ENCODE measurements around the gene DDR2.

The DDR2 gene

GRCh38 chr1:162635418-162635817 lies 3.2 kb downstream of the DDR2 start:
- in situ Hi-C loops (cut with HindIII; ENCODE audit: low pct_unique_long_range_greater_than_20kb, low sequenced_read_pairs): no loop called here

DNA sequence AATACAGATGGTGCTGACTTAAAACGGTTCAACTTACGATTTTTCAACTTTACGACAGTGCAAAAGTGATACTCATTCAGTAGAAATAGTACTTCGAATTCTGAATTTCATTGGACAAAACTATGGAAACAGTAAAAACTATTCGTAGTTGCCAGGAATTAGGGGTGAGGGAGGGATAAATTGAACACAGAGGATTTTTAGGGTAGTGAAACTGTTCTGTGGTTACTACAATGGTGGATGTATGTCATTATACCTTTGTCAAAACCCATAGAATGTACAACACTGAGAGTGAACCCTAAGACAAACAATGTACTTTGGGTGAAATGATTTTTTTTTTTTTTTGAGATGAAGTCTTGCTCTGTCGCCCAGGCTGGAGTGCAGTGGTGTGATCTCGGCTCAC lies 7.5 kb downstream of the DDR2 start:
- TF ChIP-seq JUND (IDR thresholded peaks at IDR 0.05; ENCODE audit: low read depth): no peak
- no peak for DNase-seq (ENCODE audit: low read depth in 1 of 2, low spot score in 1 of 2)
- in situ Hi-C loops (cut with HindIII; ENCODE audit: low pct_unique_long_range_greater_than_20kb, low sequenced_read_pairs): no loop called here

More at GRCh38 chr1:162635418-162635817, 3.2 kb downstream of the DDR2 start:
- TF ChIP-seq JUND (IDR thresholded peaks at IDR 0.05; ENCODE audit: low read depth): no peak
- DNase-seq (ENCODE audit: low read depth in 1 of 2, low spot score in 1 of 2): no peak

GRCh38 chr1:162641114-162641513 lies 8.8 kb downstream of the DDR2 start:
- TF ChIP-seq JUND (IDR thresholded peaks at IDR 0.05; ENCODE audit: low read depth): no peak
- no peak for DNase-seq (ENCODE audit: low read depth in 1 of 2, low spot score in 1 of 2)
- in situ Hi-C loops (cut with HindIII; ENCODE audit: low pct_unique_long_range_greater_than_20kb, low sequenced_read_pairs): no loop called here

GRCh38 chr1:162644986-162645314 lies 12.7 kb downstream of the DDR2 start:
- in situ Hi-C loops (cut with HindIII; ENCODE audit: low pct_unique_long_range_greater_than_20kb, low sequenced_read_pairs): no loop called here
- TF ChIP-seq JUND (IDR thresholded peaks at IDR 0.05; ENCODE audit: low read depth): no peak
- DNase-seq (ENCODE audit: low read depth in 1 of 2, low spot score in 1 of 2): no peak

GRCh38 chr1:162645666-162646065 lies 13.4 kb downstream of the DDR2 start:
- in situ Hi-C loops (cut with HindIII; ENCODE audit: low pct_unique_long_range_greater_than_20kb, low sequenced_read_pairs): no loop called here
- no peak for TF ChIP-seq JUND (IDR thresholded peaks at IDR 0.05; ENCODE audit: low read depth)
- no peak for DNase-seq (ENCODE audit: low read depth in 1 of 2, low spot score in 1 of 2)

- no peak for DNase-seq (ENCODE audit: low read depth in 1 of 2, low spot score in 1 of 2)
- no peak for TF ChIP-seq JUND (IDR thresholded peaks at IDR 0.05; ENCODE audit: low read depth)
- in situ Hi-C loops (cut with HindIII; ENCODE audit: low pct_unique_long_range_greater_than_20kb, low sequenced_read_pairs): no loop called here
Measured at GRCh38 chr1:162649583-162649982, 17.3 kb downstream of the DDR2 start.

- no peak for DNase-seq (ENCODE audit: low read depth in 1 of 2, low spot score in 1 of 2)
- in situ Hi-C loops (cut with HindIII; ENCODE audit: low pct_unique_long_range_greater_than_20kb, low sequenced_read_pairs): no loop called here
- TF ChIP-seq JUND (IDR thresholded peaks at IDR 0.05; ENCODE audit: low read depth): no peak
Measured at GRCh38 chr1:162654915-162655620, 22.8 kb downstream of the DDR2 start.

DNA sequence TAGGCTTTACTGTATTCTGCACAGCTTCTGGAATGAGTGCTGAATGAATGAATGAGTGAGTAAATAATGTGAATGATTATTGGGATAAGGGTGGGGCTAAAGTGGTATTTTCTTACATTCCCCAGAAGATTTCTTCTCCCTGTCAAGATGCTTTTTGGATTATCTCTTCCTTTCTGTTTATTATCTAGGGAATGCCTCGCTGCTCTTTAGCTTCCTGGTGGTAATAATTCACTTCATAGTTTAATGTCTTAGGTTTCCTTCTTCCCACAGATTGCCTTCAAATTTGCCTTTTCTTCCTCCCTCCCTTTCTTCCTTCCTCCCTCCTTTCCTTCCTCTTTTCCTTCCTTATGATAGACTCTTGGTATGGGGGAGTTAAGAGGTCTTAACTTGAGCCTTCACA lies 24.0 kb downstream of the DDR2 start:
- TF ChIP-seq JUND (IDR thresholded peaks at IDR 0.05; ENCODE audit: low read depth): no peak
- DNase-seq (ENCODE audit: low read depth in 1 of 2, low spot score in 1 of 2): no peak
- in situ Hi-C loops (cut with HindIII; ENCODE audit: low pct_unique_long_range_greater_than_20kb, low sequenced_read_pairs): no loop called here

DNA sequence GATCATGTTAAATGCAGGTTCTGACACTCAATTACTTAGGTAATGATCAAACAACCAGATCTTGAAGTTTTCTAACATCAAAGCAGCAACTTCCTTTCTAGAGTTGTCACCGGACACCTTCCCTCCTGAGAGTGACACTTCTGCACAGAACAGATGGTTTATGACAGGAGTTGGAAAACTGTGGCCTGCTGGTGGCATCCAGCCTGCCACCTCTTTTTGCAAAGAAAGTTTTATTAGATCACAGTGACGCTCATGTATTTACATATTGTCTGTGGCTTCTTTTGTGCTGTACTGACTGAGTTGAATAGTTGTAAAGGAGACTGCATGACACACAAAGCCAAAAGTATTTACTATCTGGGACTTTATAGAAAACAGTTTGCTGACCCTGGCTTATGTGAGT lies 28.3 kb downstream of the DDR2 start:
- in situ Hi-C loops (cut with HindIII; ENCODE audit: low pct_unique_long_range_greater_than_20kb, low sequenced_read_pairs): no loop called here
- TF ChIP-seq JUND (IDR thresholded peaks at IDR 0.05; ENCODE audit: low read depth): no peak
- DNase-seq (ENCODE audit: low read depth in 1 of 2, low spot score in 1 of 2): no peak

- in situ Hi-C loops (cut with HindIII; ENCODE audit: low pct_unique_long_range_greater_than_20kb, low sequenced_read_pairs): no loop called here
- no peak for TF ChIP-seq JUND (IDR thresholded peaks at IDR 0.05; ENCODE audit: low read depth)
- no peak for DNase-seq (ENCODE audit: low read depth in 1 of 2, low spot score in 1 of 2)
Measured at GRCh38 chr1:162661336-162661735, 29.1 kb downstream of the DDR2 start.

DNA sequence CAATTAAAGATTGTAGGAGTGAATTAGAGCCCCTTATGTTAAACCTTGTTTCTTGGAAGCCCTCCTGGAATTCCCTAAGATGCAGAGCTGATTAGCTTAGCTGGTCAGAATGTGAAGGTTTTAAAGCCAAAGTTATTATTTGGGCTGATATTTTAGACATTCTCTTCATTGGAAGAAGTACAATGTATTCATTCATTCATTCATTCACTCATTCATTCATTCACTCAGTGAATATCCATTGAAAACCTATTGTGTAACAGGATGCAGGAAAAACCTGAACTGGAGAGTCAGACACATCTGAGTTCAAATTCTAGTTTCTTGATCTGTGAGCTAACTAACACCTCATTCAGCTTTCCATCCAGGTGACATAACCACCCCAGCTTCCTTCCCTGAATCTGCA lies 29.7 kb downstream of the DDR2 start:
- in situ Hi-C loops (cut with HindIII; ENCODE audit: low pct_unique_long_range_greater_than_20kb, low sequenced_read_pairs): no loop called here
- TF ChIP-seq JUND (IDR thresholded peaks at IDR 0.05; ENCODE audit: low read depth): no peak
- no peak for DNase-seq (ENCODE audit: low read depth in 1 of 2, low spot score in 1 of 2)

- DNase-seq (ENCODE audit: low read depth in 1 of 2, low spot score in 1 of 2): no peak
- in situ Hi-C loops (cut with HindIII; ENCODE audit: low pct_unique_long_range_greater_than_20kb, low sequenced_read_pairs): no loop called here
- no peak for TF ChIP-seq JUND (IDR thresholded peaks at IDR 0.05; ENCODE audit: low read depth)
Measured at GRCh38 chr1:162663086-162663485, 30.8 kb downstream of the DDR2 start.

GRCh38 chr1:162663589-162664106 lies 31.4 kb downstream of the DDR2 start:
- no peak for TF ChIP-seq JUND (IDR thresholded peaks at IDR 0.05; ENCODE audit: low read depth)
- no peak for DNase-seq (ENCODE audit: low read depth in 1 of 2, low spot score in 1 of 2)
- in situ Hi-C loops (cut with HindIII; ENCODE audit: low pct_unique_long_range_greater_than_20kb, low sequenced_read_pairs): no loop called here
